ENCODE measurements around the gene TAMM41. TPM values are rescaled to one million over a fixed set of nuclear protein-coding genes. Genes with fewer than 3 reads are reported as not detected.
"Not testable (repeated sequence)": the region's sequence is repeated elsewhere in the genome, so short reads cannot be mapped to it uniquely, and the experiment has no call there.

Gene TAMM41
- total RNA-seq, 1 experiment from 2014 or later = 24.3 TPM

DNA sequence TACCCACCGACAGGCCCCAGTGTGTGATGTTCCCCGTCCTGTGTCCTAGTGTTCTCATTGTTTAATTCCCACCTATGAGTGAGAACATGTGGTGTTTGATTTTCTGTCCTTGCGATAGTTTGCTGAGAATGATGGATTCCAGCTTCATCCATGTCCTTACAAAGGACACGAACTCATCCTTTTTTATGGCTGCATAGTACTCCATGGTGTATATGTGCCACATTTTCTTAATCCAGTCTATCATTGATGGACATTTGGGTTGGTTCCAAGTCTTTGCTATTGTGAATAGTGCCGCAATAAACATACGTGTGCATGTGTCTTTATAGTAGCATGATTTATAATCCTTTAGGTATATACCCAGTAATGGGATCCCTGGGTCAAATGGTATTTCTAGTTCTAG, 15.5 kb upstream of the TAMM41 start:
- H3K27ac Mint-ChIP-seq; H3K23me2 ChIP-seq (ENCODE audit: insufficient read length, low read depth, low read length, poor library complexity, severe bottlenecking); H2BK20ac ChIP-seq (ENCODE audit: low read depth, low read length, poor library complexity, severe bottlenecking); H3K4me1 Mint-ChIP-seq; H2BK120ac ChIP-seq (ENCODE audit: low read depth, low read length, poor library complexity, severe bottlenecking); H3K23ac ChIP-seq (ENCODE audit: insufficient read length, low read depth, low read length); H3K27me3 ChIP-seq (ENCODE audit: insufficient read depth, low read length); DNase-seq; H2BK5ac ChIP-seq (ENCODE audit: insufficient read length, low read length); H3K14ac ChIP-seq (ENCODE audit: insufficient read depth, low read length); H3K4me3 Mint-ChIP-seq; H2BK12ac ChIP-seq (ENCODE audit: insufficient read length, low read depth, low read length); H3K79me2 ChIP-seq (ENCODE audit: insufficient read depth, low read length); H3K36me3 Mint-ChIP-seq (ENCODE audit: insufficient read depth in 1 of 3, low read depth in 3 of 3); H3T11ph ChIP-seq (ENCODE audit: low read length); H3K9me3 ChIP-seq (ENCODE audit: control insufficient read depth, low read depth, low read length); H4K8ac ChIP-seq (replicated peaks; ENCODE audit: insufficient read length, low read depth, low read length); H3K56ac ChIP-seq (ENCODE audit: insufficient read length, low read depth, low read length); H4K5ac ChIP-seq (ENCODE audit: insufficient read length, low read depth, low read length); H3K4ac ChIP-seq (ENCODE audit: low read depth, low read length); H2BK15ac ChIP-seq (ENCODE audit: low read depth, low read length); H4K20me1 ChIP-seq (ENCODE audit: control insufficient read depth, insufficient read depth, insufficient read length); H2AK5ac ChIP-seq (ENCODE audit: insufficient read length, low read length); H3K18ac ChIP-seq (ENCODE audit: insufficient read length, low read depth, low read length); H4K91ac ChIP-seq (ENCODE audit: insufficient read length, low read depth, low read length); H3K27ac ChIP-seq (ENCODE audit: insufficient read length, low read depth, low read length); H2AFZ ChIP-seq (ENCODE audit: low read length); H3K4me1 ChIP-seq (ENCODE audit: insufficient read depth, low read length); H3K79me1 ChIP-seq (ENCODE audit: insufficient read depth, low read depth, low read length, poor library complexity, severe bottlenecking); H3K9ac ChIP-seq (ENCODE audit: extremely low read depth, insufficient read length, low read length); H3K4me2 ChIP-seq (ENCODE audit: insufficient read depth, insufficient read length, low read length): not testable (repeated sequence)
- WGBS (ENCODE audit: extremely low coverage, insufficient read length, low lambda C conversion rate) = no CpG with 5 or more reads among the region's 6 CpGs
- Mint-ChIP-seq H3K9me3 (peaks cover 11 to 12% of the 10 kb centered on the region in 2 experiments), H3K27me3 (ENCODE audit: low read depth) (peaks cover 35% of the 10 kb centered on the region)

DNA sequence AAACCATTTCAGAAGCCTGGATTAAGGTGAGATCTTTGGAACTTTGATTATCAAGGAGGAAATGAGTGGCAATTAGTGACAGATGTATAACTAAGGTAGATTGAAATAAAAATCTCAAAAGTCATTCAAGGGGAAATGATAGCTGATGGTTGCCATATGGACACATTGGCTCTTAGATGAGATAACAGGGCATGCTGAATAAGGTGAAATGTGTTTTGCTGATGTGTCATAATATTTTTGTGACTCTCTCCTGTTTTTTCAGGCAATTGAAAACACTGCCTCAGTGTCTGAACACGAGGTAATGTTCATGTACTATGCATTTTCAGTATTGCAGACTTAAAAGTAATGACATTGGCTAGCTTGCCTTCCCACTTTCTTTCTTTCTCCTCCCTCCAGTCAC, 13.5 kb upstream of the TAMM41 start:
- H3K27ac Mint-ChIP-seq = not testable (repeated sequence)

More for the DNA sequence above, 13.5 kb upstream of the TAMM41 start:
- H3K79me1 ChIP-seq (ENCODE audit: insufficient read depth, low read depth, low read length, poor library complexity, severe bottlenecking); H3K4ac ChIP-seq (ENCODE audit: low read depth, low read length); DNase-seq; H2AFZ ChIP-seq (ENCODE audit: low read length); H3K4me1 Mint-ChIP-seq; H2BK5ac ChIP-seq (ENCODE audit: insufficient read length, low read length); H4K5ac ChIP-seq (ENCODE audit: insufficient read length, low read depth, low read length); H4K91ac ChIP-seq (ENCODE audit: insufficient read length, low read depth, low read length); H2BK20ac ChIP-seq (ENCODE audit: low read depth, low read length, poor library complexity, severe bottlenecking); H2AK5ac ChIP-seq (ENCODE audit: insufficient read length, low read length); H3K23me2 ChIP-seq (ENCODE audit: insufficient read length, low read depth, low read length, poor library complexity, severe bottlenecking); H3K27ac ChIP-seq (ENCODE audit: insufficient read length, low read depth, low read length); H3K4me1 ChIP-seq (ENCODE audit: insufficient read depth, low read length); H3K4me3 Mint-ChIP-seq; H3K36me3 Mint-ChIP-seq (ENCODE audit: insufficient read depth in 1 of 3, low read depth in 3 of 3); H3K27me3 ChIP-seq (ENCODE audit: insufficient read depth, low read length); H2BK120ac ChIP-seq (ENCODE audit: low read depth, low read length, poor library complexity, severe bottlenecking); H4K20me1 ChIP-seq (ENCODE audit: control insufficient read depth, insufficient read depth, insufficient read length); H3T11ph ChIP-seq (ENCODE audit: low read length); H3K79me2 ChIP-seq (ENCODE audit: insufficient read depth, low read length); H3K9me3 ChIP-seq (ENCODE audit: control insufficient read depth, low read depth, low read length); H2BK15ac ChIP-seq (ENCODE audit: low read depth, low read length); H3K4me2 ChIP-seq (ENCODE audit: insufficient read depth, insufficient read length, low read length); H2BK12ac ChIP-seq (ENCODE audit: insufficient read length, low read depth, low read length); H4K8ac ChIP-seq (replicated peaks; ENCODE audit: insufficient read length, low read depth, low read length); H3K56ac ChIP-seq (ENCODE audit: insufficient read length, low read depth, low read length); H3K9ac ChIP-seq (ENCODE audit: extremely low read depth, insufficient read length, low read length); H3K23ac ChIP-seq (ENCODE audit: insufficient read length, low read depth, low read length); H3K14ac ChIP-seq (ENCODE audit: insufficient read depth, low read length); H3K18ac ChIP-seq (ENCODE audit: insufficient read length, low read depth, low read length): not testable (repeated sequence)
- peaks cover 23% of the 10 kb centered on the region for H3K27me3 Mint-ChIP-seq (ENCODE audit: low read depth)
- H3K9me3 Mint-ChIP-seq = peaks cover 16 to 17% of the 10 kb centered on the region in 2 experiments
- WGBS (ENCODE audit: extremely low coverage, insufficient read length, low lambda C conversion rate) = no CpG with 5 or more reads among the region's 1 CpG
